GM23338 (cell line): ENCODE data around the gene DUSP5. TPM values are rescaled to one million over a fixed set of nuclear protein-coding genes. Genes with fewer than 3 reads are reported as not detected.

ENCODE experiments used
- ATAC-seq: fragments of 200-7000 bp; cut with Tn5 transposase; 3 replicates; pipeline ENCODE4 v1.9.1; 2020
- DNase-seq: peaks from one replicate; pipeline ENCODE4 v3.0.0-alpha.2; 2015; ENCODE audit warnings: low spot score
- H2AFZ ChIP-seq: fragments of 200-600 bp; sonication (generic); 2 replicates; pipeline ENCODE4 v1.8.0; 2016; ENCODE audit warnings: antibody characterized with exemption, mild to moderate bottlenecking, moderate library complexity
- H3F3A ChIP-seq: fragments of 200-600 bp; sonication (generic); replicated peaks from 2 replicates; pipeline ENCODE4 v1.8.0; 2017; ENCODE audit warnings: antibody characterized with exemption, mixed run types, low read depth
- H3K27ac ChIP-seq: fragments of 200-600 bp; sonication (generic); 2 replicates; pipeline ENCODE4 v1.6.1; 2016; ENCODE audit warnings: low read depth
- H3K27me3 ChIP-seq: fragments of 200-600 bp; sonication (generic); 2 replicates; pipeline ENCODE4 v1.8.0; 2016; ENCODE audit warnings: mild to moderate bottlenecking, mixed run types, moderate library complexity; ENCODE audit not compliant: insufficient read depth
- H3K36me3 ChIP-seq: fragments of 200-600 bp; sonication (generic); 2 replicates; pipeline ENCODE4 v1.8.0; 2016; ENCODE audit warnings: mild to moderate bottlenecking; ENCODE audit not compliant: insufficient read depth
- H3K4me1 ChIP-seq: fragments of 200-600 bp; sonication (generic); 2 replicates; pipeline ENCODE4 v1.8.0; 2016; ENCODE audit warnings: mild to moderate bottlenecking, moderate library complexity; ENCODE audit not compliant: insufficient read depth
- H3K4me2 ChIP-seq: fragments of 200-600 bp; sonication (generic); 2 replicates; pipeline ENCODE4 v1.7.1; 2017; ENCODE audit warnings: mixed run types
- H3K4me3 ChIP-seq: fragments of 200-600 bp; sonication (generic); 2 replicates; pipeline ENCODE4 v1.6.1; 2016; ENCODE audit warnings: mixed run types
- H3K79me2 ChIP-seq: fragments of 200-600 bp; sonication (generic); replicated peaks from 2 replicates; pipeline ENCODE4 v1.8.0; 2017; ENCODE audit warnings: mild to moderate bottlenecking; ENCODE audit not compliant: insufficient read depth
- H3K9me2 ChIP-seq: fragments of 200-600 bp; sonication (generic); 2 replicates; pipeline ENCODE4 v1.8.0; 2017; ENCODE audit not compliant: insufficient read depth
- H4K20me1 ChIP-seq: fragments of 200-600 bp; sonication (generic); replicated peaks from 2 replicates; pipeline ENCODE4 v1.8.0; 2017; ENCODE audit warnings: mild to moderate bottlenecking; ENCODE audit not compliant: insufficient read depth
- H3K27ac Mint-ChIP-seq: 2 replicates; pipeline ENCODE4 v1.8.0; 2020; ENCODE audit warnings: inconsistent platforms, mild to moderate bottlenecking, moderate library complexity, mixed read lengths
- H3K27me3 Mint-ChIP-seq: 3 replicates; pipeline ENCODE4 v1.8.0; 2022; ENCODE audit warnings: low read depth, mild to moderate bottlenecking, moderate library complexity, mixed read lengths, inconsistent platforms; ENCODE audit not compliant: insufficient read depth, poor library complexity
- H3K36me3 Mint-ChIP-seq: 3 replicates; pipeline ENCODE4 v1.8.0; 2021; ENCODE audit warnings: low read depth, mild to moderate bottlenecking, inconsistent platforms, moderate library complexity, mixed read lengths
- H3K4me1 Mint-ChIP-seq: 3 replicates; pipeline ENCODE4 v1.8.0; 2020; ENCODE audit warnings: mild to moderate bottlenecking, inconsistent platforms, mixed read lengths
- H3K4me3 Mint-ChIP-seq: 3 replicates; pipeline ENCODE4 v1.8.0; 2021; ENCODE audit warnings: moderate library complexity, mild to moderate bottlenecking, inconsistent platforms, mixed read lengths
- H3K9me3 Mint-ChIP-seq: 3 replicates; pipeline ENCODE4 v1.8.0; 2020; ENCODE audit warnings: moderate library complexity, mild to moderate bottlenecking, inconsistent platforms, mixed read lengths
- CREB1 ChIP-seq: fragments of 250-450 bp; sonication (Bioruptor Pico); IDR thresholded peaks from 2 replicates; pipeline ENCODE4 v1.5.0; 2020; ENCODE audit warnings: low read depth, mild to moderate bottlenecking, moderate library complexity
- polyA plus RNA-seq: library from polyadenylated mRNA; unstranded; fragments of >200 nt; fragmentation: Nextera tagmentation; extraction: Ambion mirVana; gene quantifications from 2 replicates; pipeline ENCODE4 v1.2.1, GENCODE V29; 2016
- total RNA-seq: library from RNA; depleted of rRNA; stranded (reverse); fragments of >200 nt; shearing (Covaris generic); gene quantifications from 2 replicates; pipeline ENCODE4 v1.2.3, GENCODE V29; 2014
- TF ChIP-seq, protein P1 (sequence below): fragments of 250-450 bp; sonication (Bioruptor Pico); IDR thresholded peaks from 2 replicates; pipeline ENCODE4 v1.5.0; 2020; ENCODE audit warnings: mild to moderate bottlenecking, moderate library complexity

Gene DUSP5
- total and polyA plus RNA-seq, 2 experiments from 2014 or later, result 10.8 to 35.9 TPM

- peak overlapping the region; percentile 93 for H3K27ac Mint-ChIP-seq
- peak; percentile 86 for ATAC-seq
- no peak overlapping the region for H2AFZ ChIP-seq
These were observed 56.2 kb downstream of the DUSP5 start for GRCh38 chr10:110553905-110554304.

More at GRCh38 chr10:110553905-110554304, 56.2 kb downstream of the DUSP5 start:
- H3K27ac ChIP-seq, result peak overlapping the region; percentile 10; the same call in 1 of the 2 replicates
- Mint-ChIP-seq H3K4me3 (0 out of 3 replicates have a peak overlapping the region, but pooled peaks have one; percentile 13), H3K27me3 (peaks cover 3% of the 10 kb centered on the region), H3K4me1 (peaks cover 25% of the 10 kb centered on the region), H3K9me3 (no peaks in the 10 kb centered on the region; the same call in 2 of the 3 replicates), H3K36me3 (peaks cover 4% of the 10 kb centered on the region; the same call in 1 of the 3 replicates)
- H3K36me3 ChIP-seq, result no peaks in the 10 kb centered on the region
- peaks cover 15% of the 10 kb centered on the region for H3K4me1 ChIP-seq
- no peaks in the 10 kb centered on the region for H3K79me2 ChIP-seq
- peaks cover 8% of the 10 kb centered on the region for H3K9me2 ChIP-seq
- H3K4me3 ChIP-seq, result no peak overlapping the region
- H3K4me2 ChIP-seq, result peak overlapping the region; percentile 44
- peak; percentile 41; the same call in 1 of the 2 replicates for TF ChIP-seq CREB1 (CRISPR knock-in tag)
- TF ChIP-seq, protein P1, sequence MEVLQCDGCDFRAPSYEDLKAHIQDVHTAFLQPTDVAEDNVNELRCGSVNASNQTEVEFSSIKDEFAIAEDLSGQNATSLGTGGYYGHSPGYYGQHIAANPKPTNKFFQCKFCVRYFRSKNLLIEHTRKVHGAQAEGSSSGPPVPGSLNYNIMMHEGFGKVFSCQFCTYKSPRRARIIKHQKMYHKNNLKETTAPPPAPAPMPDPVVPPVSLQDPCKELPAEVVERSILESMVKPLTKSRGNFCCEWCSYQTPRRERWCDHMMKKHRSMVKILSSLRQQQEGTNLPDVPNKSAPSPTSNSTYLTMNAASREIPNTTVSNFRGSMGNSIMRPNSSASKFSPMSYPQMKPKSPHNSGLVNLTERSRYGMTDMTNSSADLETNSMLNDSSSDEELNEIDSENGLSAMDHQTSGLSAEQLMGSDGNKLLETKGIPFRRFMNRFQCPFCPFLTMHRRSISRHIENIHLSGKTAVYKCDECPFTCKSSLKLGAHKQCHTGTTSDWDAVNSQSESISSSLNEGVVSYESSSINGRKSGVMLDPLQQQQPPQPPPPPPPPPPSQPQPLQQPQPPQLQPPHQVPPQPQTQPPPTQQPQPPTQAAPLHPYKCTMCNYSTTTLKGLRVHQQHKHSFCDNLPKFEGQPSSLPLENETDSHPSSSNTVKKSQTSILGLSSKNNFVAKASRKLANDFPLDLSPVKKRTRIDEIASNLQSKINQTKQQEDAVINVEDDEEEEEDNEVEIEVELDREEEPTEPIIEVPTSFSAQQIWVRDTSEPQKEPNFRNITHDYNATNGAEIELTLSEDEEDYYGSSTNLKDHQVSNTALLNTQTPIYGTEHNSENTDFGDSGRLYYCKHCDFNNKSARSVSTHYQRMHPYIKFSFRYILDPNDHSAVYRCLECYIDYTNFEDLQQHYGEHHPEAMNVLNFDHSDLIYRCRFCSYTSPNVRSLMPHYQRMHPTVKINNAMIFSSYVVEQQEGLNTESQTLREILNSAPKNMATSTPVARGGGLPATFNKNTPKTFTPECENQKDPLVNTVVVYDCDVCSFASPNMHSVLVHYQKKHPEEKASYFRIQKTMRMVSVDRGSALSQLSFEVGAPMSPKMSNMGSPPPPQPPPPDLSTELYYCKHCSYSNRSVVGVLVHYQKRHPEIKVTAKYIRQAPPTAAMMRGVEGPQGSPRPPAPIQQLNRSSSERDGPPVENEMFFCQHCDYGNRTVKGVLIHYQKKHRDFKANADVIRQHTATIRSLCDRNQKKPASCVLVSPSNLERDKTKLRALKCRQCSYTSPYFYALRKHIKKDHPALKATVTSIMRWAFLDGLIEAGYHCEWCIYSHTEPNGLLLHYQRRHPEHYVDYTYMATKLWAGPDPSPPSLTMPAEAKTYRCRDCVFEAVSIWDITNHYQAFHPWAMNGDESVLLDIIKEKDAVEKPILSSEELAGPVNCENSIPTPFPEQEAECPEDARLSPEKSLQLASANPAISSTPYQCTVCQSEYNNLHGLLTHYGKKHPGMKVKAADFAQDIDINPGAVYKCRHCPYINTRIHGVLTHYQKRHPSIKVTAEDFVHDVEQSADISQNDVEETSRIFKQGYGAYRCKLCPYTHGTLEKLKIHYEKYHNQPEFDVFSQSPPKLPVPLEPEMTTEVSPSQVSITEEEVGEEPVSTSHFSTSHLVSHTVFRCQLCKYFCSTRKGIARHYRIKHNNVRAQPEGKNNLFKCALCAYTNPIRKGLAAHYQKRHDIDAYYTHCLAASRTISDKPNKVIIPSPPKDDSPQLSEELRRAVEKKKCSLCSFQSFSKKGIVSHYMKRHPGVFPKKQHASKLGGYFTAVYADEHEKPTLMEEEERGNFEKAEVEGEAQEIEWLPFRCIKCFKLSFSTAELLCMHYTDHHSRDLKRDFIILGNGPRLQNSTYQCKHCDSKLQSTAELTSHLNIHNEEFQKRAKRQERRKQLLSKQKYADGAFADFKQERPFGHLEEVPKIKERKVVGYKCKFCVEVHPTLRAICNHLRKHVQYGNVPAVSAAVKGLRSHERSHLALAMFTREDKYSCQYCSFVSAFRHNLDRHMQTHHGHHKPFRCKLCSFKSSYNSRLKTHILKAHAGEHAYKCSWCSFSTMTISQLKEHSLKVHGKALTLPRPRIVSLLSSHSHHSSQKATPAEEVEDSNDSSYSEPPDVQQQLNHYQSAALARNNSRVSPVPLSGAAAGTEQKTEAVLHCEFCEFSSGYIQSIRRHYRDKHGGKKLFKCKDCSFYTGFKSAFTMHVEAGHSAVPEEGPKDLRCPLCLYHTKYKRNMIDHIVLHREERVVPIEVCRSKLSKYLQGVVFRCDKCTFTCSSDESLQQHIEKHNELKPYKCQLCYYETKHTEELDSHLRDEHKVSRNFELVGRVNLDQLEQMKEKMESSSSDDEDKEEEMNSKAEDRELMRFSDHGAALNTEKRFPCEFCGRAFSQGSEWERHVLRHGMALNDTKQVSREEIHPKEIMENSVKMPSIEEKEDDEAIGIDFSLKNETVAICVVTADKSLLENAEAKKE, result no peak
- H4K20me1 ChIP-seq, result no peaks in the 10 kb centered on the region
- peak; percentile 77 for DNase-seq
- no peaks in the 10 kb centered on the region for H3F3A ChIP-seq
- H3K27me3 ChIP-seq, result no peaks in the 10 kb centered on the region
